ENCODE data around the gene HEATR5A.

DNA sequence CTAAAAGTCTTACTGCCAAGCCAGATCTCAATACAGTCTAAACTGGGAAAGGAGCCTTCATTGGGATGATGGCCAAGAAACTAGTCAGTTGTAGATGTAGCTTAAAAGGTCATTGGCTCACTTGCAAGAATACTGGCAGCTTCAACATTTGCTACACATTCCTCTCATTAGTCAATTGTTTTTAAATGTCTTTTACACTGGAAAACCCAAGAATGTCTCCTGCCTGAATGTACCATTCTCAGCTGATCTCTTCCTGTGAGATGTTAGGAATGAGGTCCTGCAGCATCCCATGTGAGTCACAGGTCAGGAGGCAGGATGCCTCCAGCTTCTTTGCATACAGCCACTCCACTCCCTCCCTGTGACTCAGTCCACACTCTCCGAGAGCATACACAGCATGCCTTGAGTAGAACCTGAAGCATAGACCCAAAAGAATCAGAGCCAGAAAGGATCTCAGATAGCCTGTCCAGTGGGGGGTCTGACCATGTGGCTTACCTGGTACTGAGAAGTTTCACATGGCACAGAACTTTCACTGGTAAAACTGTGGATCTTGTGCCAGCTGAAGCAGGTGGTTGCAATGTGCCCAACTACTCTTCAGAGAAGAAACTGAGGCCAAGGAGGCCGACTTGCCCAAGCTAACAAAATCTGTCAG lies 156.7 kb downstream of the HEATR5A start:
- TF ChIP-seq, protein P1, sequence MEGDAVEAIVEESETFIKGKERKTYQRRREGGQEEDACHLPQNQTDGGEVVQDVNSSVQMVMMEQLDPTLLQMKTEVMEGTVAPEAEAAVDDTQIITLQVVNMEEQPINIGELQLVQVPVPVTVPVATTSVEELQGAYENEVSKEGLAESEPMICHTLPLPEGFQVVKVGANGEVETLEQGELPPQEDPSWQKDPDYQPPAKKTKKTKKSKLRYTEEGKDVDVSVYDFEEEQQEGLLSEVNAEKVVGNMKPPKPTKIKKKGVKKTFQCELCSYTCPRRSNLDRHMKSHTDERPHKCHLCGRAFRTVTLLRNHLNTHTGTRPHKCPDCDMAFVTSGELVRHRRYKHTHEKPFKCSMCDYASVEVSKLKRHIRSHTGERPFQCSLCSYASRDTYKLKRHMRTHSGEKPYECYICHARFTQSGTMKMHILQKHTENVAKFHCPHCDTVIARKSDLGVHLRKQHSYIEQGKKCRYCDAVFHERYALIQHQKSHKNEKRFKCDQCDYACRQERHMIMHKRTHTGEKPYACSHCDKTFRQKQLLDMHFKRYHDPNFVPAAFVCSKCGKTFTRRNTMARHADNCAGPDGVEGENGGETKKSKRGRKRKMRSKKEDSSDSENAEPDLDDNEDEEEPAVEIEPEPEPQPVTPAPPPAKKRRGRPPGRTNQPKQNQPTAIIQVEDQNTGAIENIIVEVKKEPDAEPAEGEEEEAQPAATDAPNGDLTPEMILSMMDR (IDR thresholded peaks at IDR 0.05): no peak
- TF ChIP-seq POLR2A (IDR thresholded peaks at IDR 0.05): no peak
